Stimulated activated memory B cell treated with anti-CD40 and anti-IgM and Interleukin-4, amounts not matched to agents 10 μg/mL and 1 μg/mL and 100 μg/mL, for 72 hours (primary cell): ENCODE data around the gene ASPSCR1.

Experiments
- ATAC-seq: fragments of 150-1000 bp; cut with Tn5 transposase; 2 replicates; pipeline ENCODE4 v1.10.0; 2021
- H3K27ac Mint-ChIP-seq: one replicate; pipeline ENCODE4 v1.8.0; 2022; ENCODE audit warnings: mild to moderate bottlenecking, mixed read lengths
- H3K27me3 Mint-ChIP-seq: one replicate; pipeline ENCODE4 v1.8.0; 2022; ENCODE audit warnings: mixed read lengths
- H3K36me3 Mint-ChIP-seq: one replicate; pipeline ENCODE4 v1.8.0; 2022; ENCODE audit warnings: mixed read lengths
- H3K4me1 Mint-ChIP-seq: one replicate; pipeline ENCODE4 v1.8.0; 2022; ENCODE audit warnings: mixed read lengths
- H3K4me3 Mint-ChIP-seq: one replicate; pipeline ENCODE4 v1.8.0; 2022; ENCODE audit warnings: mild to moderate bottlenecking, moderate library complexity, mixed read lengths
- H3K9me3 Mint-ChIP-seq: one replicate; pipeline ENCODE4 v1.8.0; 2022; ENCODE audit warnings: mixed read lengths

Gene ASPSCR1

GRCh38 chr17:82007228-82007494 lies 29.7 kb downstream of the ASPSCR1 start:
- Mint-ChIP-seq H3K27me3 (no peaks in the 10 kb centered on the region), H3K36me3 (peaks cover 4% of the 10 kb centered on the region), H3K4me3 (no peak overlapping the region), H3K4me1 (no peaks in the 10 kb centered on the region), H3K9me3 (no peaks in the 10 kb centered on the region), H3K27ac (no peak overlapping the region)
- no peak for ATAC-seq

- Mint-ChIP-seq H3K36me3 (peaks cover 4% of the 10 kb centered on the region), H3K27me3 (no peaks in the 10 kb centered on the region), H3K4me1 (no peaks in the 10 kb centered on the region), H3K9me3 (no peaks in the 10 kb centered on the region), H3K4me3 (peak overlapping the region; percentile 2), H3K27ac (no peak overlapping the region)
- ATAC-seq = no peak
Observed at GRCh38 chr17:82007495-82008257, 30.2 kb downstream of the ASPSCR1 start.

GRCh38 chr17:82008258-82008940 lies 31.0 kb downstream of the ASPSCR1 start:
- Mint-ChIP-seq H3K9me3 (no peaks in the 10 kb centered on the region), H3K4me3 (peak overlapping the region; percentile 2), H3K27ac (no peak overlapping the region), H3K36me3 (peaks cover 4% of the 10 kb centered on the region), H3K27me3 (no peaks in the 10 kb centered on the region), H3K4me1 (no peaks in the 10 kb centered on the region)
- ATAC-seq = peak; percentile 18

- no peaks in the 10 kb centered on the region for H3K27me3 Mint-ChIP-seq
- no peak overlapping the region for H3K4me3 Mint-ChIP-seq
- H3K27ac Mint-ChIP-seq = no peak overlapping the region
- H3K4me1 Mint-ChIP-seq = no peaks in the 10 kb centered on the region
- no peak for ATAC-seq
- peaks cover 4% of the 10 kb centered on the region for H3K36me3 Mint-ChIP-seq
- H3K9me3 Mint-ChIP-seq = no peaks in the 10 kb centered on the region
Observed at GRCh38 chr17:82008941-82009405, 31.5 kb downstream of the ASPSCR1 start.

GRCh38 chr17:82009413-82009812 lies 32.0 kb downstream of the ASPSCR1 start:
- no peak for ATAC-seq
- H3K4me3 Mint-ChIP-seq = no peak overlapping the region
- no peaks in the 10 kb centered on the region for H3K4me1 Mint-ChIP-seq
- H3K36me3 Mint-ChIP-seq = peaks cover 4% of the 10 kb centered on the region
- H3K27ac Mint-ChIP-seq = no peak overlapping the region
- no peaks in the 10 kb centered on the region for H3K9me3 Mint-ChIP-seq
- no peaks in the 10 kb centered on the region for H3K27me3 Mint-ChIP-seq

GRCh38 chr17:82010575-82011525 lies 33.4 kb downstream of the ASPSCR1 start:
- Mint-ChIP-seq H3K9me3 (no peaks in the 10 kb centered on the region), H3K27ac (no peak overlapping the region), H3K4me1 (no peaks in the 10 kb centered on the region), H3K36me3 (peaks cover 4% of the 10 kb centered on the region), H3K27me3 (no peaks in the 10 kb centered on the region), H3K4me3 (no peak overlapping the region)
- ATAC-seq = no peak

- Mint-ChIP-seq H3K4me1 (no peaks in the 10 kb centered on the region), H3K4me3 (no peak overlapping the region), H3K27ac (no peak overlapping the region), H3K36me3 (peaks cover 4% of the 10 kb centered on the region), H3K27me3 (no peaks in the 10 kb centered on the region), H3K9me3 (no peaks in the 10 kb centered on the region)
- ATAC-seq = no peak
Observed at GRCh38 chr17:82011617-82012187, 34.3 kb downstream of the ASPSCR1 start.

- no peaks in the 10 kb centered on the region for H3K4me1 Mint-ChIP-seq
- no peaks in the 10 kb centered on the region for H3K9me3 Mint-ChIP-seq
- no peaks in the 10 kb centered on the region for H3K27me3 Mint-ChIP-seq
- ATAC-seq = no peak
- H3K27ac Mint-ChIP-seq = no peak overlapping the region
- no peak overlapping the region for H3K4me3 Mint-ChIP-seq
- peaks cover 4% of the 10 kb centered on the region for H3K36me3 Mint-ChIP-seq
Observed at GRCh38 chr17:82012261-82012639, 34.8 kb downstream of the ASPSCR1 start.

- Mint-ChIP-seq H3K27me3 (no peaks in the 10 kb centered on the region), H3K4me3 (no peak overlapping the region), H3K9me3 (no peaks in the 10 kb centered on the region), H3K36me3 (peaks cover 4% of the 10 kb centered on the region), H3K27ac (no peak overlapping the region), H3K4me1 (no peaks in the 10 kb centered on the region)
- no peak for ATAC-seq
Observed at GRCh38 chr17:82012640-82013295, 35.3 kb downstream of the ASPSCR1 start.

GRCh38 chr17:82013341-82013740 lies 35.9 kb downstream of the ASPSCR1 start:
- no peak for ATAC-seq
- Mint-ChIP-seq H3K4me1 (no peaks in the 10 kb centered on the region), H3K27me3 (no peaks in the 10 kb centered on the region), H3K4me3 (no peak overlapping the region), H3K9me3 (no peaks in the 10 kb centered on the region), H3K36me3 (peaks cover 4% of the 10 kb centered on the region), H3K27ac (no peak overlapping the region)

GRCh38 chr17:82013772-82014321 lies 36.4 kb downstream of the ASPSCR1 start:
- Mint-ChIP-seq H3K9me3 (no peaks in the 10 kb centered on the region), H3K4me3 (no peak overlapping the region), H3K27me3 (no peaks in the 10 kb centered on the region), H3K4me1 (no peaks in the 10 kb centered on the region), H3K27ac (no peak overlapping the region), H3K36me3 (peaks cover 6% of the 10 kb centered on the region)
- ATAC-seq = no peak

GRCh38 chr17:82014432-82014831 lies 37.0 kb downstream of the ASPSCR1 start:
- H3K9me3 Mint-ChIP-seq = no peaks in the 10 kb centered on the region

GRCh38 chr17:82014971-82015310 lies 37.5 kb downstream of the ASPSCR1 start:
- Mint-ChIP-seq H3K4me3 (no peak overlapping the region), H3K9me3 (no peaks in the 10 kb centered on the region), H3K27me3 (no peaks in the 10 kb centered on the region), H3K4me1 (peaks cover under 1% of the 10 kb centered on the region), H3K36me3 (peaks cover 5% of the 10 kb centered on the region), H3K27ac (no peak overlapping the region)
- no peak for ATAC-seq

More at GRCh38 chr17:82014432-82014831, 37.0 kb downstream of the ASPSCR1 start:
- no peak overlapping the region for H3K27ac Mint-ChIP-seq
- H3K4me3 Mint-ChIP-seq = no peak overlapping the region
- no peak for ATAC-seq
- H3K4me1 Mint-ChIP-seq = no peaks in the 10 kb centered on the region
- H3K27me3 Mint-ChIP-seq = no peaks in the 10 kb centered on the region
- peaks cover 7% of the 10 kb centered on the region for H3K36me3 Mint-ChIP-seq

- Mint-ChIP-seq H3K27ac (no peak overlapping the region), H3K4me1 (peaks cover 6% of the 10 kb centered on the region), H3K27me3 (no peaks in the 10 kb centered on the region)
Observed at GRCh38 chr17:82015311-82015971, 38.0 kb downstream of the ASPSCR1 start.

More at GRCh38 chr17:82015311-82015971, 38.0 kb downstream of the ASPSCR1 start:
- Mint-ChIP-seq H3K4me3 (no peak overlapping the region), H3K9me3 (no peaks in the 10 kb centered on the region), H3K36me3 (peaks cover 5% of the 10 kb centered on the region)
- no peak for ATAC-seq
